Measurements from ENCODE around the gene AP3D1. TPM values are rescaled to one million over a fixed set of nuclear protein-coding genes. Genes with fewer than 3 reads are reported as not detected.

The AP3D1 gene
- total RNA-seq, 3 donors from 2014 or later: 53.6 to 68.5 (median 54.0) TPM

- intact Hi-C loops (cut with DNase I; ENCODE audit: low total_unique reads): no loop called here
- DNase-seq (ENCODE audit: low spot score in 2 of 2): peak in 1 of 2 donors; percentile 63
- Histone ChIP-seq H3K27me3 (no peaks in the 10 kb centered on the region), H3K27ac (peak overlapping the region; percentile 99 to 100), H3K4me3 (peak overlapping the region; percentile 48 to 77 (median 58)), H3K4me1 (peaks cover 30 to 47% of the 10 kb centered on the region in 2 donors), H3K9me3 (no peaks in the 10 kb centered on the region), H3K36me3 (no peaks in the 10 kb centered on the region)
- TF ChIP-seq CTCF (IDR thresholded peaks at IDR 0.05) (no peak), POLR2A (IDR thresholded peaks at IDR 0.05) (peak; percentile 24), POLR2AphosphoS5 (IDR thresholded peaks at IDR 0.05) (peak in 2 of 3 donors; percentile 61 to 62)
Observed at GRCh38 chr19:2055931-2056836, 95.2 kb downstream of the AP3D1 start.

GRCh38 chr19:2054763-2055162, 96.6 kb downstream of the AP3D1 start:
- no peak for TF ChIP-seq CTCF (IDR thresholded peaks at IDR 0.05)
- no peaks in the 10 kb centered on the region for H3K36me3 ChIP-seq
- H3K27me3 ChIP-seq: no peaks in the 10 kb centered on the region
- no peaks in the 10 kb centered on the region for H3K9me3 ChIP-seq
- no peak for DNase-seq (ENCODE audit: low spot score in 2 of 2)
- H3K4me1 ChIP-seq: peaks cover 25 to 36% of the 10 kb centered on the region in 2 donors
- H3K27ac ChIP-seq: peak overlapping the region; percentile 70 to 98
- intact Hi-C loops (cut with DNase I; ENCODE audit: low total_unique reads): no loop called here
- H3K4me3 ChIP-seq: no peak overlapping the region

GRCh38 chr19:2053601-2054389, 97.6 kb downstream of the AP3D1 start:
- intact Hi-C loops (cut with DNase I; ENCODE audit: low total_unique reads): no loop called here
- no peaks in the 10 kb centered on the region for H3K27me3 ChIP-seq
- H3K27ac ChIP-seq: peak overlapping the region; percentile 73 to 98
- no peaks in the 10 kb centered on the region for H3K36me3 ChIP-seq
- peaks cover 27 to 33% of the 10 kb centered on the region in 2 donors for H3K4me1 ChIP-seq
- no peak overlapping the region for H3K4me3 ChIP-seq
- TF ChIP-seq POLR2A (IDR thresholded peaks at IDR 0.05) (no peak), CTCF (IDR thresholded peaks at IDR 0.05) (no peak), POLR2AphosphoS5 (IDR thresholded peaks at IDR 0.05) (peak in 2 of 3 donors; percentile 16 to 30)
- no peaks in the 10 kb centered on the region for H3K9me3 ChIP-seq
- no peak for DNase-seq (ENCODE audit: low spot score in 2 of 2)

GRCh38 chr19:2051773-2052704, 99.3 kb downstream of the AP3D1 start:
- Histone ChIP-seq H3K36me3 (no peaks in the 10 kb centered on the region), H3K27ac (peak overlapping the region; percentile 98), H3K27me3 (no peaks in the 10 kb centered on the region), H3K9me3 (no peaks in the 10 kb centered on the region), H3K4me3 (peak overlapping the region; percentile 95 to 97 (median 97)), H3K4me1 (peaks cover 44 to 47% of the 10 kb centered on the region in 2 donors)
- intact Hi-C loops (cut with DNase I; ENCODE audit: low total_unique reads): no loop called here
- TF ChIP-seq CTCF (IDR thresholded peaks at IDR 0.05): no peak
- no peak for TF ChIP-seq POLR2AphosphoS5 (IDR thresholded peaks at IDR 0.05)
- TF ChIP-seq POLR2A (IDR thresholded peaks at IDR 0.05): no peak
- no peak for DNase-seq (ENCODE audit: low spot score in 2 of 2)
